Astrocyte (in vitro differentiated cells and primary cell): ENCODE data around the gene PVR.
"Not testable (repeated sequence)": the region's sequence is repeated elsewhere in the genome, so short reads cannot be mapped to it uniquely, and the experiment has no call there.

Experiments used
- CTCF ChIP-seq: IDR thresholded peaks from 2 replicates; pipeline ENCODE4 v1.5.1; 2011; ENCODE audit warnings: low read depth, mild to moderate bottlenecking, inconsistent platforms, low read length, moderate library complexity; ENCODE audit not compliant: insufficient read depth
- EZH2 ChIP-seq: IDR thresholded peaks from 2 replicates; pipeline ENCODE4 v1.6.1; 2012; ENCODE audit warnings: mild to moderate bottlenecking, low read length, inconsistent platforms; ENCODE audit not compliant: insufficient read depth

- not testable (repeated sequence) for TF ChIP-seq CTCF, EZH2
Measured at GRCh38 chr19:44684396-44684795, 40.7 kb downstream of the PVR start.
